WERI-Rb-1 (cell line): Measurements from ENCODE around the gene MAGEL2.
A peak's percentile ranks its signal among the peaks of the same experiment; 100 is the strongest.

Experiments
- DNase-seq: peaks from one replicate; pipeline ENCODE4 v3.0.0-alpha.2; 2020
- H3K27ac ChIP-seq: fragments of 250-450 bp; sonication (Bioruptor Pico); 2 replicates; pipeline ENCODE4 v1.5.1; 2020; ENCODE audit warnings: mild to moderate bottlenecking, moderate library complexity
- H3K27me3 ChIP-seq: fragments of 250-450 bp; sonication (Bioruptor Pico); 2 replicates; pipeline ENCODE4 v1.5.1; 2021; ENCODE audit warnings: mild to moderate bottlenecking, low read depth, moderate library complexity; ENCODE audit not compliant: insufficient read depth, severe bottlenecking
- H3K36me3 ChIP-seq: fragments of 250-450 bp; sonication (Bioruptor Pico); 2 replicates; pipeline ENCODE4 v1.5.1; 2020; ENCODE audit warnings: mild to moderate bottlenecking, moderate library complexity
- H3K4me3 ChIP-seq: 2 replicates; pipeline ENCODE4 v1.5.1; 2011; ENCODE audit warnings: low read depth, mild to moderate bottlenecking, control low read depth, low read length
- H3K9me3 ChIP-seq: fragments of 250-450 bp; sonication (Bioruptor Pico); 2 replicates; pipeline ENCODE4 v1.5.1; 2021; ENCODE audit warnings: mild to moderate bottlenecking, moderate library complexity; ENCODE audit not compliant: severe bottlenecking
- TF ChIP-seq, protein P1 (sequence below): IDR thresholded peaks from 2 replicates; pipeline ENCODE4 v1.5.1; 2011; ENCODE audit warnings: low read depth, mild to moderate bottlenecking, control low read depth, inconsistent platforms, low read length

MAGEL2 gene

DNA sequence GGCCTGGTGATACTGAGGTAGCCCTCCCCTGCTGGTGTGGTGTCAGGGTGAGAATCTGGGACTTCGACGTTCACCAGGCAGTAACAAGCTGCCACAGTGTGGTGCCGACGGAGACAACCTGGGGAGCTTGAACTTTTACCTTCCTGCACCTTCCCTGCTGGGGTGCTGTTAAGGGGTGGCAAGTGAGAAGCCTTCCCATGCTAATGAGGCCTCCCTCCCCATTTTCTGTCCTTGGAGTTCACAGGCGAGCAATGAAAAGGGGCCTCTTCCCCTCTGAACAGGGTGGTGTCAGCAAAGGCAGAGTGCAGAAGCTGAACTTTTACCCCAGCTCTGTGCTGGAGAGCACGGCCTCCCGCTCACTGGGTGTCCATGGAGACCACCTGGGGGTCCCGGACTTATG is 13.5 kb downstream of the MAGEL2 start:
- Histone ChIP-seq H3K27me3 (peaks cover 7% of the 10 kb centered on the region), H3K36me3 (no peaks in the 10 kb centered on the region), H3K27ac (no peak overlapping the region), H3K4me3 (no peak overlapping the region), H3K9me3 (no peaks in the 10 kb centered on the region)
- TF ChIP-seq, protein P1, sequence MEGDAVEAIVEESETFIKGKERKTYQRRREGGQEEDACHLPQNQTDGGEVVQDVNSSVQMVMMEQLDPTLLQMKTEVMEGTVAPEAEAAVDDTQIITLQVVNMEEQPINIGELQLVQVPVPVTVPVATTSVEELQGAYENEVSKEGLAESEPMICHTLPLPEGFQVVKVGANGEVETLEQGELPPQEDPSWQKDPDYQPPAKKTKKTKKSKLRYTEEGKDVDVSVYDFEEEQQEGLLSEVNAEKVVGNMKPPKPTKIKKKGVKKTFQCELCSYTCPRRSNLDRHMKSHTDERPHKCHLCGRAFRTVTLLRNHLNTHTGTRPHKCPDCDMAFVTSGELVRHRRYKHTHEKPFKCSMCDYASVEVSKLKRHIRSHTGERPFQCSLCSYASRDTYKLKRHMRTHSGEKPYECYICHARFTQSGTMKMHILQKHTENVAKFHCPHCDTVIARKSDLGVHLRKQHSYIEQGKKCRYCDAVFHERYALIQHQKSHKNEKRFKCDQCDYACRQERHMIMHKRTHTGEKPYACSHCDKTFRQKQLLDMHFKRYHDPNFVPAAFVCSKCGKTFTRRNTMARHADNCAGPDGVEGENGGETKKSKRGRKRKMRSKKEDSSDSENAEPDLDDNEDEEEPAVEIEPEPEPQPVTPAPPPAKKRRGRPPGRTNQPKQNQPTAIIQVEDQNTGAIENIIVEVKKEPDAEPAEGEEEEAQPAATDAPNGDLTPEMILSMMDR: no peak
- no peak for DNase-seq

DNA sequence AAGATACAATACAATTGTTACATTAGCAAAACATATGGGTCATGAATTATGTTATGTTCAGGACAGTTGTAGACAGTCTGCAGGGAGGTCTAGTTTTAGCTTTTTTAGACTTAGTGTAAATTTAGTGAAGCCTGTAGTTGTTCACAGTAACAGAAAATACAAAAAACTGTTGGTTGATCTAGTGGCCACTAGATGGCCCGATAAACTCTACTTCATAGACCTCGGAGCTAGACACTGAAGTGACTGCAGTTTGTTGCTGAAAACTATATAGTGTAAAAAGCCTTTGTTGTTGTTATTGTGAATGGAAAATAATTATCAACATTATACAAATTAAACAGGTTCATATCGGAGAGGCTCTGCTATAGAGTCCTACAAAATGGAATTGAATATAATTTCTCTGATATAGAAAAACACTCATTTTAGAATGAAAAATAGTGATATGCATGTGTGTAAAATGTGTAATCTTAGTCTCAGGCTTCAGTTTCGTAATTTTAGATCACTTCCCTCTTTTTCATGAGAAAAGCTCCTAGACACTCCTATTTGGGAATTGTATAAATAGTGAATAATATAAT is 18.3 kb downstream of the MAGEL2 start:
- no peak overlapping the region for H3K27ac ChIP-seq

DNA sequence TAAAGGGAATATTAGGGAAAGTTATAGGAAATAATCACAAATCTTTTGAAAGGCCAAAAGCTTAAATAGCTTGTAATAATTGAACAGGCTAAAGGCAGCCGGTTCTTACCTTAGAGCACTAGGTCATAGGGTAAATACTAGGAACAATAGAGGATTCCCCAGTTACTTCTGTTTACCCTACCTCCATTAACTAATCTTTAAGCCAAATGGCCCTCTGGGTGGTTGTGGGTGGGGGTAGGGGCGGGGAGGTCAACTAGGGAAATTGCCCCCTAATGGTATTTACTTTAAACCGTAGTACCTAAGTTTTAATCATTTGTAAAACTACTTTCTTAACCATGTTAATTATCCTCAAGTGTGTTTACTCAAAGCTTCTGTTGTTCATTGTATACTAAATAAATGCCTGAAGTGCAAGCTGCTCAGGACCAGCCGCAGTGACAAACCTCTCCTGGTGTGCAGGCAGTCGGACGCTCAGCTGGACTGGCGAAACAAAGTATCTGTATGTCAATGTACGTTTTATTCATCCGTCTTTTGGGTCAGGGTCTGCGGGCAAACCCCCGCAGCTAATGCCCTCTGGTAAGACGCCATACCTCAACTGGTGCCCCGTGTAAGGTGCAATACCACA is 18.9 kb downstream of the MAGEL2 start:
- Histone ChIP-seq H3K27me3 (no peaks in the 10 kb centered on the region), H3K9me3 (no peaks in the 10 kb centered on the region), H3K4me3 (peak overlapping the region; percentile 4), H3K36me3 (no peaks in the 10 kb centered on the region), H3K27ac (no peak overlapping the region)
- no peak for DNase-seq
- TF ChIP-seq, protein P1: no peak

More for the DNA sequence above, 18.3 kb downstream of the MAGEL2 start:
- H3K4me3 ChIP-seq: peak overlapping the region; percentile 4; the same call in 1 of the 2 replicates
- TF ChIP-seq, protein P1: peak; percentile 55
- H3K27me3 ChIP-seq: peaks cover under 1% of the 10 kb centered on the region
- no peaks in the 10 kb centered on the region for H3K9me3 ChIP-seq
- H3K36me3 ChIP-seq: no peaks in the 10 kb centered on the region
- DNase-seq: no peak

DNA sequence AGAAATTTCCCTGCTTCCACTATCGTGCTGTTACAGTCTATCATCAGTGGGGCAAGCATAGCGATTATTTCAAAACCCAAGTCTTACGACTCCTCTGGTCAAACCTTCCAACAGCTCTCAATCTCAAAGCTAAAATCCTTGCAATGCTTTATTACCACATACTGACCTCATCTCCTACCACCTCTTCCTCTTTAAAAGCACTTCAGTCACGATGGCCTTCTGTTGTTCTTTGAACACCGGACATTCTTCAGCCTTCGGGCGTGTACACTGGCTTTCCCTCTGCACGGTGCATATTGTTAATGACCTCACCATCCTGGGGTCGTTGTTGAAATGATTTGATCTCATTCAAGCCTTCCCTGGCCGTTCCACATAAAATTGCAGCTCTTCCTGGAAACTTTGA is 31.1 kb downstream of the MAGEL2 start:
- Histone ChIP-seq H3K27me3 (peaks cover 3% of the 10 kb centered on the region), H3K9me3 (peaks cover 2% of the 10 kb centered on the region), H3K27ac (no peak overlapping the region), H3K4me3 (no peak overlapping the region), H3K36me3 (no peaks in the 10 kb centered on the region)
- no peak for DNase-seq
- TF ChIP-seq, protein P1: no peak

DNA sequence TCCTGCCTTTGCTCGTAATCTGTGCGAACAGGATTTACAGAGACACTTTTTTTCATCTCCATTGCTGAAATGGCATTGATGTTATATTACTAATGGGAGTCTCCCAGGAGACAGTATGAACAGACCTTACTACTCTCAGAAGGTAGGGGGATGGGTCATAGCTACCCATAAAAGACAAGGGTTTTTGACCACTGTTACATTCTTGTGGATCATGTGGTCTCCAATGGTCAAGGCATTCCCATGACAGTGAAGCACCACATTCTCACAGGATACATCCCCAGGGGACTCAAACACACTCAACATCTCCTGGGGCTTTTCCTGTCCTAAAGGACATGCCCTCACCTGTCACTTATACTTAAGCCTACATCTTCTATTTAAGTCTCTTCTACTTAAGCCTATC is 41.4 kb downstream of the MAGEL2 start:
- no peaks in the 10 kb centered on the region for H3K9me3 ChIP-seq
- no peak overlapping the region for H3K27ac ChIP-seq
- no peak overlapping the region for H3K4me3 ChIP-seq
- TF ChIP-seq, protein P1: no peak
- DNase-seq: no peak
- no peaks in the 10 kb centered on the region for H3K36me3 ChIP-seq
- peaks cover 9% of the 10 kb centered on the region for H3K27me3 ChIP-seq

DNA sequence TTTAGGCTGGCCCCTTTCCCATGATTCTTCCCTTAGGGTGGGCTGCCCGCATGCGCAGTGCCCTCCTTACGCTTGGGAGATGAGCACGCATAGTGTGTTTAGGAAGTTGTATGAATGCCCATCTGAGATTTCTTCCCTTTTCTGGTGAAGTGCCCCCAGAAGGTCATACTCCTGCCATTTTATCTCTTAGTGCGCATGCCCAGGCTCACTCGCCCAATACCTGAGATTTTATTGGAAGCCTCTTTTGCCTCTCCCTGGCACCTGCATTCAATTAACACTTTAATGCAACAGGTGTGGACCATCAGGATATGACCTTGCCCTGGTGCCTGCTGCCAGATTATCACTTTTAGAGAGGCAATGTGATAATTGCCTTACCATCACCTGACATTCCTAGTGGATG is 45.5 kb downstream of the MAGEL2 start:
- Histone ChIP-seq H3K27ac (no peak overlapping the region), H3K36me3 (no peaks in the 10 kb centered on the region), H3K27me3 (peaks cover 10% of the 10 kb centered on the region), H3K9me3 (no peaks in the 10 kb centered on the region), H3K4me3 (no peak overlapping the region)
- DNase-seq: no peak
- TF ChIP-seq, protein P1: no peak
